HTERT RPE-1 (cell line): ENCODE data around the gene ISCU.
"Not testable (repeated sequence)": the region's sequence is repeated elsewhere in the genome, so short reads cannot be mapped to it uniquely, and the experiment has no call there.

ENCODE experiments used
- in situ Hi-C: fragments of 300-500 bp; cut with MboI; formaldehyde crosslinking; loops from 4 replicates; pipeline ENCODE4 v1.14.3; 2020; ENCODE audit warnings: low sequenced_read_pairs

ISCU gene

DNA sequence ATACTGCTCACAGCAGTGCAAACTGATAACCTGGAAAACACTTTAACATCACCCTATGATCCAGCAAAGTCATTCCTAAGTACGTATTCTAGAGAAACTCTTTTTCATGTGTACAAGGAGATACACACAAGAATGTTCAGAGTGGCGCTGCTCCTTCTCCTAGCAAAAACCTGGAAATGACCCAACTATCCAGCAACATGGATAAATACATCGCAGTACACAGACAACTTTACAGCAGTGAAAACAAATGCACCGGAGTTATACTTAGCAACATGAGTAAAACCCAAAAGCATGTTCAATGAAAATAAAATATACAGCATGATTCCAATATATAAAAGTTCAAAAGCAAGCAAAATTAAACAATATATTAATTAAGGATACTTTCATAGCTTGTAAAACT lies 20.1 kb upstream of the ISCU start:
- in situ Hi-C loops = no loop called here

DNA sequence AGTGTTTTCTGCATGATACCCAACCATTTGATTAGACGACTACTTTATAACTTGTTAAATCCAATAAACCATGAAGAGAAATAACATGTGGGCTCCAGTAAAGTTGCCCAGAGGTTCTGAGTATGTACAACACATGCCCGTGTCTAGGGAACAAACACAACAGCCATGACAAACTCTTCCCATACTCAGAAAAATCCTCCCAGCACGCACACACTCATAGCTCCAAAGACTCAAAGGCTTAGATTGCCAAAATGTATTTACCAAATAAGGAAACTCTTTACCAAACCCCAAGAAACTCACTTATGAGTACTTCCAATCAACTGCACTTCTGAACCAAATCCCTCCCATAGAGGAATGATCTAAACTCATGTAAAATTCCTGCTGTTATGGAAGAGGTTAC lies 18.7 kb upstream of the ISCU start:
- in situ Hi-C loops = no loop called here

DNA sequence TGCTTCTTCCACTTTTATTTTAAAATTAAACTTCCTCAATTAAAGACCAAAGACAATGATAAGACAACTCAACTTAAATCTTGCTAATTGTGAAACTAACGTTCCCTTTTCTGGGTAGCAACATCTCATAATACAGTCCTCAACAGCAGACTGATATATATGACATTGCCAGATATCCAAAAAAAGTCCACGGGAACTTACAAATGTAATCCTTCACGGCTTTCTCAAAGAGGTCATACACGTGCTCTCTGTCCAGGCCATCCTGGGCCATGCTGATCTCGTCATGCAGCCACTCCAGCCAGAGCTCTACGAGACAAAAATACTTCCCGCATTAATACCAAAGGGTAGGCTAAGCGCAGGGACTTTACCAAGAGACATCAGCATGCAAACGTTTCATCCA lies 14.7 kb upstream of the ISCU start:
- in situ Hi-C loops = no loop called here

DNA sequence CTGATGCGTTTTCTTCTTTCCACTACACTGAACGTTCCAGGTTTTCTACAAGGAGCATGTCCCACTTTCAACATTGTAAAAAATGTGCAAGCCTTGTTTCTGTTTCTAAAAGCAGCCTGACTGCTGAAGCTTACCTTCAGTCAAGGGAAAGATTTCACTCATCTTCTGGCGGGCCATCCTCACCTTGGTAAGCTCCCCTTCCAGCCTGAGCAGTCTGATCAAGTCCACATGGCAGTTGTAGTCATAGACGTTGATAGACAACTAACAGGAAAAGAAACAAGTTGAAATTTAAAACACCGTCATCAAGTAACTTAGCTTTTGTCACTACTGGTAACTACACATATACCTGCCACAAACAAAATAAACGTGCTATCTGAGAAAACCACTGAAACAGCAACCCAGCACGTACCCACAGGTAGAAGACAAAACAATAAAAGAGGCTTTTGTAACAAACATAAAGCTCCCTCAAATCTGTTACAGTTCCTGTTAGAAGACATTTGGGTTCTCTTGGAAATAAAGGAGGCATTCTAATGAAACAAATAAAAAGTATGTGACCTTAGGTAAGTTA lies 13.4 kb upstream of the ISCU start:
- in situ Hi-C loops = no loop called here

DNA sequence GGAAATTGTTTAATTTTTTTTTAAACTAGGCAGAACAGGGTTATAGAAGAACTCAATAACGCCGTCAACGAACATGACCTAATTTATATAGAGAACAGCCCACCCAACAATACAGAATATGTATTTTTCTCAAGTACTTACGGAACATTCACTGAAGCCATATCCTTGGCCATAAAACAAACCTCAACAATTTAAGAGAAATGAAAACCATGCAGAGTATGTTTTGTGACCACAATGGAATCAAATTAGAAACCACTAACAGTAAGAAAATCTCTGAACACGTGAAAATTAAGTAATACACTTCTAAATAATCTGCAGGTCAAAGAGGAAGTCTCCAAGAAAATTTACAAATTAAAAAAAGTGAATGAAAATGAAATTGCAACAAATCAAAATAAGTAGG lies 10.9 kb upstream of the ISCU start:
- in situ Hi-C loops = no loop called here

DNA sequence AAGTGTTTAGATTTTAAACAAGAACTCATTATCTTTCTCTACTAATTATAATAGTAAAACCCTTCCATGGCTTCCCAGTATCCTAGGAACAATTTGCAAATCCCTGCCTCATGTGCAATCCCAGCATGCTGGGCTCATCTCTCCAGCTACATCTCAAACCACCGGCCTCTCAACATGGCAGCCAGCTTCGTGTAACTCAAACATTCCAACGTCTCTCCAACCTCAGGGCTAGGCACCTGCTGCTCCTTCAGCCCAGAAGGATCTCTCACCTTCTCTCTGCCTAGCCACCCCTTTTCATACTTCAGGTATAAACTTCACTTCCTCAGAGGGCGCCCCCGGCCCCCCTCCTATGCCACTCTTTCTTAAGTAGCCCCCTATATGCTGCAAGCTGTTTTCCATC lies 8.6 kb upstream of the ISCU start:
- in situ Hi-C loops = no loop called here

DNA sequence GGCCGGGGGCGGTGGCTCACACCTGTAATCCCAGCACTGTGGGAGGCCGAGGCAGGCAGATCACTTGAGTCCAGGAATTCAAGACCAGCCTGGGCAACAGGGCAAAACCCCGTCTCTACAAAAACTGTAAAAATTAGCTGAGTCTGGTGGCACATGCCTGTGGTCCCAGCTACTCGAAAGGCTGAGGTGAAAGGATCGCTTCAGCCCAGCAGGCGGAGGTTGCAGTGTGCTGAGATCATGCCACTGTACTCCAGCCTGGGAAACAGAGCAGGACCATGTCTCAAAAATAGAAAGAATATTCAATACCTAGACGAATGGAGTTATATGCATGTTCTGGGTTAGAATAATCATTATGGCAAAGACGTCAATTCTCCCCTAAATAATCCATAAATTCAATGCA lies 7.0 kb upstream of the ISCU start:
- in situ Hi-C loops = not testable (repeated sequence)

DNA sequence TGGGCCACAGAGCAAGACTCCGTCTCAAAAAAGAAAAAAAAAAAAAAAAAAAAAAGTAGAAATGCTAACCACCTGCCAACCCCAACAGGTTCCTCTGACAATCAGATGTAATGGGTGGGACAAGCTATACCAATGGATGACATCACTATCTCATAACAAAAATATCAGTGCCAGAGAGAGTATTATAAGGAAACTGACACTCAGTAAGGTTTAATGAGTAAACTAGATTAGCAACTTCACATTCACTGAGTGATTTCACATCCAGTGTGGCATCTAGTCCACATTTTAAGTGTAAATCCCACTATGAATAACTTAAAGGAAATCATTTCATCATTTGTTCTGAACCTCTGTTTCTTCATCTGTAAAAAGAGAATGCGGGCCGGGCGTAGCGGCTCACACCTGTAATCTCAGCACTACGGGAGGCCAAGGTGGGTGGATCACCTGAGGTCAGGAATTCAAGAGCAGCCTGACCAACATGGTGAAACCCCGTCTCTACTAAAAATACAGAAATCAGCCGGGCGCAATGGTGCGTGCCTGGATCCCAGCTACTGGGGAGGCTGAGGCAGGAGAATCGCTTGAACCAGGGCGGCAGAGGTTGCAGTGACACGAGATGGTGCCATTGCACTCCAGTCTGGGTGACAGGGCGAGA lies 3.3 kb upstream of the ISCU start:
- in situ Hi-C loops = no loop called here

DNA sequence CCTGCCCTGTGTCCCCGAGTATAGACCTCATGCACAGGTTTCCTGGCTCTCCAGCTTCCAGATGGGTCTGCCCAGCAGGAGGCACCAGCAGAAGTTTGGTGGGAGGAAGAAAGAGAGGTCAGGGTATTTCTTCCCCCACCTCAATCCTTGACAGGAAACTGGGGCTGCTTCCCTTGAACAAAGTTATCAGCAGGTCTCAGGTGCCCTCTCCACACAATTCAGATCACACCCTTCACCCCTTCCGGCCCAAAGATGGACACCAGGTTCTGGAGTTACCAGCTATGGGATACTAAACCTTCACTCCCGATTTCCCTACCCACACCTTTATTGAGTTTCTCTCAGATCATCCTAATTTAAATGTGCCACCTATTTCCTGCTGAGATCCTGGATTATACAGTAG lies 2.6 kb upstream of the ISCU start:
- in situ Hi-C loops = no loop called here

DNA sequence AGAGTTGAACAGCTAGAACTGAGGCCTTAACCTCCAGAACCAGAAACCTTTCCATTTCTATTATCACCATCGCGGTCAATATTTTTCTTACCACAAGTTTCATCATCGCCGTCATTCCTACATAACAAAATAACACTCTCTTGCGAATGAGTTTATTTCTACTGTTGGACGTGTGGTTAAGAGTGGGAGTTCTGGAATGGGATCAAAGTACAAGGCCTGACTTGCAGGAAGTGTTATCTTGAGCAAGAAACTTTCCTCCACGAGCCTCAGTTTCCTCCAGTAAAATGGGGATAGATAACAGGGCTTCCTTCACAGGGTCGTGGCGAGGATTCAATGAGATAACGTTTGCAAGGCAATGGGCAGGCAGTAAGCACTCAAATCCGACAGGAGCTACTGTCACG lies 2.1 kb upstream of the ISCU start:
- in situ Hi-C loops = no loop called here

DNA sequence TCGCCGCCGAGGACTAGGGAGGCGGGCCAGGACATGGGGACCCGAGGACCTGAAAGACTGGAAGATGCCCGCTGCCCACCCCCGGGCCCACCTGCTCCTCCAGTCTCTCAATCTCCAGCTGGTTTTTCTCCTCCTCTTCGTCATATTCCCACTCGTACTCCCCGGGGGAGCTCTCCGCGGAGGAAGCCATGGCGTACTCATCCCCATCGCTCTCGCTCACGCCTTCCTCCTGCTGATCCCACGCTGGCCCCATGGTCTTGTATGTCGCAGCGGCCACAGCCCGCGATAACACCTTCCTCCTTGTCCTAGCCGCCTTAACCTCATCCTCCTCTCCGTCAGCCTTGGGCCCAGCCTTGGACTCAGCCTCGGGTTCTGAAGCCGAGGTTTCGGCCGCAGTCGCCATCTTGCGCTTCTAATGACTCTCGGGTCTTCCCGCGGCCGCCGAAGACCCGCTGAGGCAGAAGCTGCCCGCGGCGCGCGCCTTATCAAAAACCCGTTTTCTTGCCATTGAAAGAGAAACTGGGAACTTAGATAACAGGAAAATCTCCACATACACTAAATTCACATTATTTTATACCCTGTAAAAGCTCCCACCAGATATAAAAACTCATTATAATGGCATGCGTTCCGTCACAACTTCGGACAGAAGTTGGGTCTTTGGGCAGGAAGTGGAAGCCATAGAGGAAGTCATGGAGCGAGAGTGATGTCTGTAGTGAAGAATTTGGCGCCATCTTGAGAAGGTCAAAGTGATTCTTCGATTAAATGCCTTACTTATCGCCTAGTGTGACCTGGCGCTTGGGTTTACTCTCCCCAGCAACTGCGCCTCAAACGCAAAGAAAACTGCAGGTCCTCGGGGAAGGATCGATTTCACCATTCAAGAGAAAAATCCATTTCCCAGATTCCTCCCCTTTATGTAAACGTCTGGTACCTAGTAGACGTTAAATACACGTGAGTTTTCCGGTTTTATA lies 1.4 kb upstream of the ISCU start, which contains the start of gene SART3:
Gene SART3 (minus strand): TSS at position 422 of the 968 bp plus-strand sequence. CDS start 19 bp downstream, at position 403.
- in situ Hi-C loops = no loop called here

DNA sequence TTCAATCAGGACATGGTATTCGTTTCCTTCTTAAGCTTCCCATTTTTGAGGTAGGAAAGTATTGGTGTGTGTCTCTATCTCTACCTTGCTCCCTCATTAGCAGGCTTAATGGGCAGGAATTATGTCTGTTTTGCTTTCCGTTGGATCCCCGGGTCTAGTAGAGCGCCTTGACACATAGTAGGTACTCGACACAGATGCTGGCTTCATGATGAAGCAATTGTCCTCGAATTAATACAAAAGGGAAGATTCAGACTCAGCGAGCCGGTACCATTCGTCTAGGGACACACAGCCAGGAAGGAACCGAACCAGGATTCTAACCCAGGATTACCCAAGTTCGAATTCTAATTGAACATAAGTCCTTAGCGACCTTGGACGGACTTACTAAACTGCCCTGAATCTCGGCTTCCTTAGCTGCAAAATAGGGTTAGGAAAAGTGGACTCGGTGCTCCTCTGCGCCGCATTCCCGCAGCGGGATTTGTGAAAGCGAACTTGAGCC lies 496 bp upstream of the ISCU start:
- in situ Hi-C loops = no loop called here

DNA sequence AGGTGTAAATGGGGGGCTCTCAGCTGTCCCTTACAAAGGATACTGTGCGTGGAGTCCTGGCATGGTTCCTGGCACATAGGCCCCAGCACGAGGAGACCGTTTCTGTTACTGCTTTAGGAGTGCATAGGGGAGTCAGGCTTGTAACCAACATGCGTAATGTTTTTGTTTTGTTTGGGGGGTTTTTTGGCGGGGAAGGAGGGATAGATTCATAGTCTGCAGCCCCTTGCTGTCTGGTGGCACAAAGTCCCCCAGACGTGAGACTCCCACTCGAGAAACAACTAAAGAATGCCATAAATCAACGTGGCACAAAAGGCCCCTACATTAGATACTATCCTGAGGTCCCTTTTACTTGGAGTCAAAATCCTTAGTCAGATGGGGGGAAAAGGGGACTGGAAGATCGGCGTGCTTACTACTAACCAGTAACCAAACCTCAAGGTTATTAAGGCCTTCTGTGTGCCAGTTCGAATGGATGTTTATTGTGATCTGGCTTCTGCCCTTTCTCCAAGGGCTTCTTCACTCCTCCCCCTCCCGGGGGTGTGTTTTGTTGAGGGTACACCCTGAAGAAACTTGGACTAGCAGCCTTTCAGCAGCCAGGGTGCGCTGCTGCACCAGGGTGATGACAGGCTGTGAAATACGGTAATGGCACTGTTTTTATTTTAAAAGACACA lies 874 bp downstream of the ISCU start:
- in situ Hi-C loops = no loop called here

DNA sequence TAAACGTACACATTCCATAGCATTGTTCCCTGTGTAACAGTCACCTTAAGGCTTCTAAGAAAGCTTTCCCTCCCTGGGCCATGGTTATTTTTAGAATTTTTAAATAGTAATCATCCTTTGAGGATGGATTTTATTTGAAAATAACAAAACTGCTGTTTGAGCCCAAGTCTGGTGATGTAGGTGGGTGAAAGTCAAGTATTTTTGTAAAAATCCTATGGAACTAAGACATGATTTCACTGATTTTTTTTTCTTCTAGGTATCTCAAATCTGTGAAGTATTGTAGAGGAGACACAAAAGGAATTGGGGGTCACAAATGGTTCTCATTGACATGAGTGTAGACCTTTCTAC lies 1.4 kb downstream of the ISCU start:
- in situ Hi-C loops = no loop called here

DNA sequence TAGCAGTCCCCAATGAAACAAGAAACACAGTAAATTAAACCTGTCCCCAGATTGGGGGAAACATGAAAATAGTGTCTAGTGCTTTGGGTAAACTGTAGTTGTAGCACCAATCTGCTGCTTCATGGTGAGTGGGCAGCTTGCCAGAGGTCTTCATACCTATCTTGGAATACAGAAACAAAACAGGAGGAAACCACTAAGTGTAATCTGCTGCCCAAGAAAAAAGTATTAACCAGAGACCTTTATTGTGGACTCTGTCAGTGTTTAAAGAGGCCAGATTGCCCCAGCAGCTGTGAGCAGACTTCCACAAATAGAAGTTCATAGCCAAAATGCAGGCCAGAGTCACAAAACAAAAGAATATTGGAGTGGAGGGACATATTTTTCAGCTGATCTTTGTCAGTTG lies 2.3 kb downstream of the ISCU start:
- in situ Hi-C loops = no loop called here

DNA sequence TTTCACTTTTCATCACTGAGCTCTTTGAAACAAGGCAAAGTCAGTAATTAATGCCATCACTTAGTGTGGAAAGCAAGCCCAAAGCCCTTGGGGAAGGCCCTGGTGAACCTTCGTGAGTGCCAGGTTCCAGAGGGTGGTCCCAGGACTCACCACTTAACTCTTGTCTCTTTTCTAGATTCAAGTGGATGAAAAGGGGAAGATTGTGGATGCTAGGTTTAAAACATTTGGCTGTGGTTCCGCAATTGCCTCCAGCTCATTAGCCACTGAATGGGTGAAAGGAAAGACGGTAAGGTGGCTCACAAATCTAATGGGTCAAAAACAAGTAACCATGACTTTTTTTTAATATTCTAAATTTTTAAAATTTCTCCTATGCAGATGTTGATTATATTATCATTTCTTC lies 2.8 kb downstream of the ISCU start:
- in situ Hi-C loops = no loop called here

DNA sequence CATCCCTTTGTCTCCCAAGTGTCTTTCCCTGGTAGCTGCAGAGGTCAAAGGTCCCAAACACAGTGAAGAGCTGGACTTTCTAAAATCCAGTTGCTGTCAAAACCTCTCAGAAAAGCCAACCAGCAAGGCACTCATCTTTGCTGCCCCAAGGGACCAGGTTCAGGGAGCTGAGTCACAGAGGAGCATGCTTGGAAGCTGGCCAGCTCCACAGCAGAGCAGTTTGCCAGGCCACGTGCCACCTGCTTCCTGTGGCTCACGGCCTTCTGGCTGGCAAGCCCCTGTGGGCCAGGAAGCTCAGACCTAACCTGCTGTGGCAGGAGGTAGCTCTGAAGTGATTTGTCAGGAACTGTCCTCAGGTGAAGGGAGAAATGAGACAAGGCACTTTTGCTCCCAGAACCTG lies 3.6 kb downstream of the ISCU start:
- in situ Hi-C loops = no loop called here

DNA sequence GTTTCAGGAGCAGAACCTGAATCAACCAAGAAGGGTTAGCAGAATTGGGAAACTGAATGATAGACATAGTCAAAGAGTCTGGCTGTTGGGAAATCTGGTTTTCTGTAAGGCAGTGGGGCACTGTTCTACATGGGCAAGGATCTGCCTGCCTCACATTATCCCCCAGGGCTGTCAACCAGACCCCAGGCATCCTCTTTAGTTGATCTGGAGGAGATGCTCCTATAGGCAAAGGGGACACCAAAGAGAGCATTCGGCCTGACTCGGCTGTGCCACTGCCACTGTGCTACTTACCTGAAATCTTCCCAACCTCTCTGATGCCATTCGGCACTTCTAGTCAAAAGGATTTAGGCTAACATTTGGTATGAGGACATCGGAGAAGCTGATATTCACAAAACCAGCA lies 4.1 kb downstream of the ISCU start:
- in situ Hi-C loops = no loop called here

DNA sequence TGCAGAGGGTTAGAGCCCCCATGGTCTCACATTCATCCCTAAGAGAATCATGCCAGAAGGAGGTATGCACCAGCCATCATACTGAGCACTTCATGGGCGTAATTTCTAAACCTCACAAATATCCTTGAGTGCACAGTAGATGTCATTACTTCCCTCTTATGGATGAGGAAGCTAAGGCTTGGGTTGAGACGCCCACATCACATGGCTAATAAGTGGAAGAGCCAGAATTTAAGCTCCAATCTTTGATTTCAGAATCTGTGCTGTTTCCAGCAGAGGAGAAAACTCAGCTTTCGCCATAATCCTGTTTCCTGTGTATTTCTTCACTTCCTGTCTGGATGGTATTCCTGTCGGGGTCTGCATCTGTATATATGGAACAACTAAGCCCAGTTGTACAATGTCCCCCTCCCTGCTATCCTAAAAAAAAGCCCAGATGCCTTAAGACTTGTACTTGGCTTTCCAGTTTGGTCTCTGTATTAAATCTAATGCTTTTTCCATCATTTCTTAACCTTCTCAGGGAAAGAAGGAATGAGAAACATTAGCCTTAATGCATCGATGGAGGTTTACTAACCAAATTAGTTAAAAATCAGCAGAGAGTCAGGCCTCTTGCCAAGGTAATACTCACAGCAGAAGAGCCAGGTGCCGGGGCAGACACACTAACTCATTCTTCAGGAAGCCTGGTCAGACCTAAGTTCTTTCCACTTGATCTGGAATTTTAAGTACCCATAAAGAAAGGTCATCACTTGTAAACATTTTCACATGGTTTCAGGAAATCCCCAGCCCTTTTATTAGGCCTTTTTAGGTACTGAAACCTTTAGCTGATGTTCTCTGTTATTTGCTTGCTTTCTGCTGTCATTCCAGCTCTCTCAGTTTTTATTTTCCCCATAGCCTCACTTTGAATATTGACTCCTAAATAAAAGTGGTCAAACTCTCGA lies 5.3 kb downstream of the ISCU start:
- in situ Hi-C loops = no loop called here
